Retinal pigment epithelial cell (primary cell): Measurements from ENCODE around the gene ZNF154.
"Not testable (repeated sequence)": the region's sequence is repeated elsewhere in the genome, so short reads cannot be mapped to it uniquely, and the experiment has no call there.

Experiments
- DNase-seq: peaks from one replicate; pipeline ENCODE4 v3.0.0-alpha.2; 2010; ENCODE audit warnings: low read depth
- H3K4me3 ChIP-seq: 2 replicates; pipeline ENCODE4 v1.5.1; 2011; ENCODE audit warnings: mild to moderate bottlenecking, low read length, control low read depth, moderate library complexity
- TF ChIP-seq, protein P1 (sequence below): conservative IDR thresholded peaks from 2 replicates; pipeline ENCODE4 v1.5.1; 2011; ENCODE audit warnings: low read depth, low read length, control low read depth, inconsistent platforms

Gene ZNF154

DNA sequence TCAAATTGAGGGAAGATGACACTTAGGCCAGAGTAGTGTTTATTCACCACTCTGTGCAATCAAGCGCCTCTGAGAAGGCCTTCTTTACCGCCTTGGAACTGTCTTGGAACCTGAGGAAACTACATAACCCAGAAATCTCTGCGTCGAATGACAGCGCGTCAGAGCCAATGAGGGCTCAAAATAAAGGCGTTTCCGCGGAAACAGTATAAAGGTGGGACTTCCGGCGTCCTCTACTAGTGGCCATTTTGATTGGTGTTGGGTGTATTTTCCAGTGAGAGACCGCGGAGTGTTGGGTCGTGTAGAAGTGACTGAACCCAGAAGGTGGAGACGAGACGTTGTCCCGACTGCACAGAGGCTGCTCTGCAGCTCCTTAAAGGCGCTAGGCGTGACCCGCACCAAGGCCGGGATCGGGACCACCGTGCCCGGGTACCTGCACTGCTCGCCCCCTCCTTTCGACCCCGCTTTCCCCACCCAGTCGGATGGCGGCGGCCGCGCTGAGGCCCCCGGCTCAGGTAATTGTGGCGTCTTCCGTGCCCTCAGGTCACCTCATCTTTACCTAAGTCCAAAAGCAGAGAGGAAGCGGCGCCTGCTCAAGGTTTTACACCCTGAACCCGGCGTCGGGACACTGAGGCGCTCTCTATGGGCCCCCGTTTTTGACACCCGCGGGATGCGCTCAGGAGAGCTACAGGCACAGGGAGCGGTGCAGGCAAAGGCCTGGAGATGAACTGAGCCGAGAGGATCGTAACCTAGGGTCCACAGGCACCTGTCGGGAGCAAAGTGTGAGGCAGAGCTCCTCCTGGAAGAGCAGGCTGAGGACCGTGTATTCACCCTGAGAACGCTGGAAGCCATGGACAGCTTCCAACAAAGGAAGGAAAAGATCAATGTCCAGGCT is 37.8 kb upstream of the ZNF154 start, which contains the start of gene ZNF776:
Gene ZNF776, plus strand, starts transcription at position 236 of the 892 bp plus-strand sequence. Its CDS starts 244 bp downstream, at position 480.
- DNase-seq, result peak; percentile 75
- TF ChIP-seq, protein P1, sequence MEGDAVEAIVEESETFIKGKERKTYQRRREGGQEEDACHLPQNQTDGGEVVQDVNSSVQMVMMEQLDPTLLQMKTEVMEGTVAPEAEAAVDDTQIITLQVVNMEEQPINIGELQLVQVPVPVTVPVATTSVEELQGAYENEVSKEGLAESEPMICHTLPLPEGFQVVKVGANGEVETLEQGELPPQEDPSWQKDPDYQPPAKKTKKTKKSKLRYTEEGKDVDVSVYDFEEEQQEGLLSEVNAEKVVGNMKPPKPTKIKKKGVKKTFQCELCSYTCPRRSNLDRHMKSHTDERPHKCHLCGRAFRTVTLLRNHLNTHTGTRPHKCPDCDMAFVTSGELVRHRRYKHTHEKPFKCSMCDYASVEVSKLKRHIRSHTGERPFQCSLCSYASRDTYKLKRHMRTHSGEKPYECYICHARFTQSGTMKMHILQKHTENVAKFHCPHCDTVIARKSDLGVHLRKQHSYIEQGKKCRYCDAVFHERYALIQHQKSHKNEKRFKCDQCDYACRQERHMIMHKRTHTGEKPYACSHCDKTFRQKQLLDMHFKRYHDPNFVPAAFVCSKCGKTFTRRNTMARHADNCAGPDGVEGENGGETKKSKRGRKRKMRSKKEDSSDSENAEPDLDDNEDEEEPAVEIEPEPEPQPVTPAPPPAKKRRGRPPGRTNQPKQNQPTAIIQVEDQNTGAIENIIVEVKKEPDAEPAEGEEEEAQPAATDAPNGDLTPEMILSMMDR, result no peak

DNA sequence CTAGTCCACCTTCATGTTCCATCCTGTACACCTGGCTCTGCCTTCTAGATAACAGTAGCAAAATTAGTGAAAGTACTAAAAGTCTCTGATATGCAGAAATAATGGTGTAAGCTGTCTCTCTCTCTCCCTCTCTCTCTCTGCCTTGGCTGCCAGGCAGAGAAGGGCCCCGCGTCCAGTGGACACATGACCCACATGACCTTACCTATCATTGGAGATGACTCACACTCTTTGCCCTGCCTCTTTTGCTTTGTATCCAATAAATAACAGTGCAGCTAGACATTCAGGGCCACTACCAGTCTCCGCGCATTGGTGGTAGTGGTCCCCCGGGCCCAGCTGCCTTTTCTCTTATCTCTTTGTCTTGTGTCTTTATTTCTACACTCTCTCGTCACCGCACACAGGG is 29.8 kb upstream of the ZNF154 start:
- not testable (repeated sequence) for H3K4me3 ChIP-seq, DNase-seq

More for the DNA sequence above, 37.8 kb upstream of the ZNF154 start, which contains the start of gene ZNF776:
- H3K4me3 ChIP-seq, result peak within 1 kb of the TSS; percentile 91

DNA sequence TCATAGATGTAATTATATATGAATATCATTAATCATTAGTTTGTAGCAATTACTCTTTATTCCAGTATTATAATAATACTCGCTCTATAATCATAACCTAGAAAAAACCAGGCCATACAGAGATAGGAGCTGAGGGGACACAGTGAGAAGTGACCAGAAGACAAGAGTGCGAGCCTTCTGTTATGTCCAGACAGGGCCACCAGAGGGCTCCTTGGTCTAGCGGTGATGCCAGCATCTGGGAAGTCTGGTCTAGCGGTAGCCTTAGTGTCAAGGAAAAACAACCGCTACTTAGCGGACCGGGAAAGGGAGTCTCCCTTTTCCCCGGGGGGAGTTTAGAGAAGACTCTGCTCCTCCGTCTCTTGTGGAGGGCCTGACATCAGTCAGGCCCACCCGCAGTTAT is 29.3 kb upstream of the ZNF154 start:
- H3K4me3 ChIP-seq, DNase-seq: not testable (repeated sequence)
- TF ChIP-seq, protein P1, result peak; percentile 49

DNA sequence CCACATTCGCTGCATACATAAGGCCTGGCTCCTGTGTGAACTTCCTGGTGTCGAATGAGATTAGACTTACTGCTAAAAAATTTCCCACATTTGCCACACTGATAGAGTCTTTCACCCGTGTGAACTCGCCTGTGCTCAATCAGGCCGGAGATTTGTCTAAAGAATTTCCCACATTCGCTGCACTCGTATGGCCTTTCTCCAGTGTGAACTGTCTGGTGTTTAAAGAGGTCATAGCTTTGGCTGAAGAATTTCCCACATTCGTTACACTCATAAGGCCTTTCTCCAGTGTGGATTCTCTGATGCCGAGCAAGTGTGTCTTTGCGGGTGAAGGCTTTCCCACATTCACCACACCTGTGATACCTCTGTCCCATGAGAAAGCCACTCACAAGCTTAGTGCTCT is 11.9 kb upstream of the ZNF154 start:
- no peak overlapping the region for H3K4me3 ChIP-seq
- no peak for DNase-seq

DNA sequence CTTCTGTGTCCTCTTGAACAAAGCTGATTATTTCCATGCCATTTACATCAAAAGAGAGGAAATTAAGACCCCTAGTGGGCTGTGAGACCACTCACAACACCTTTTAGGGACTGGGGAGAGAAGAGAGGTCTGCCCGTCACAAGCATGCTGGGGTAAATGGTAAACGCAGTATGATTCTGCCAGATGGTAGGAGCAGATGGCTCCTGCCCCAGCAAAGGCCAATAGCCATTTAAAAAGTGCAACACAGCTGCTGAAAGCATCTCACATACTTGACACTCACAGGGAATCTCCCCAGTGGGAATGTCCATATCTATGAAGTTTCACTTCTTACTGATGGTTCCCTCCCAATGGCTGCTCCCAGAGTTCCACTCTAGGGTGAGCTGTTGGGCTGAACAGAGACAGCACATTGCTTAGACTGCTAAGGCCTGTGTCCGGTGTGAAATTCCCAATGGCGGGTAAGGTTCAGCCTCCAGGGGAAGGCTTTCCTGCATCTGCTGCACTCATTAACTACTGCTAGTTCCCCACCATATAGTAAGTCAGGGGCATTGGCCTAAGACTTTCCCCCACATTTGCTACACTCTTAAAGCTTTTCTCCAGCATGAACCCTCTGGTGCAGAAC is 11.0 kb upstream of the ZNF154 start:
- no peak for DNase-seq
- TF ChIP-seq, protein P1, result no peak
- H3K4me3 ChIP-seq, result no peak overlapping the region

More for the DNA sequence above, 11.9 kb upstream of the ZNF154 start:
- TF ChIP-seq, protein P1, result no peak

DNA sequence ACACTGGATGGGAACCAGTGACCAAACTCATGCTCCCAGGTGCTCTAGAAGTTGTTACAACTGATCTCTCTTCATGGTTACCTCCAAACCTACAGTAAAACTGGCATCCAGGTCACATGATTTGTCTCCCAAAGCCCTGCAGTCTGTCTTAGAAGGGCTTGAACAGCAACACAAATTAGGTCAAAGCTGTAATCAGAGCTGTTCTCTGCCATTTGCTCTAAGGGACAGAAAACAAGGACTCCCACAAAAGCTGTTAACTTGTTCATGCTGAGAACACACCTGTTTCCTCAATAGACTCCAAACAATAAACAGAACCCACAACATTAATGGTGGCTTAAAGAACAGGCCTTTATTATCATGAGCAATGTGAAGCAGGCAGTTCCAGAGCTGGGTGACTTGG is 10.4 kb upstream of the ZNF154 start:
- DNase-seq, result no peak
- no peak overlapping the region for H3K4me3 ChIP-seq
- TF ChIP-seq, protein P1, result no peak

DNA sequence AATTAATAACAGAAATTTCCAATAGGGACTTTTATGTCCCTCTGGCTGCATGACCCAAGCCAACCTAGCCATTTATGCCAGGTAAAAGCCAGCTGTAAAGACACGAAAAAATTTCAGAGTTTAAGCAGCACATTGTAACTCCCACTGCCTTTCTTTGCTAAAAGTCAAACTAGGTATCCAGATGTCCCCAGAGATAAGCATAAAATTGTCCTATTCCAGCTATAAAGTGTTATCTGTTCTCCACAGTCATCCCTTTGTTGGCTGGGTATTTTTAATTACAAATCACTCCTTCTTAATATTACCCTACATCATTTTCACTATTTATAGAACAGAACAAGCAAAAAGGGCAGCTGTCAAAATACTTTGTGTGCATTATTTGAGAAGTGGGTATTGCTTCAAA is 3.2 kb upstream of the ZNF154 start:
- TF ChIP-seq, protein P1, result no peak
- no peak overlapping the region for H3K4me3 ChIP-seq
- DNase-seq, result no peak
